Esophagus muscularis mucosa (tissue), 3 donors: Measurements from ENCODE around the gene TMEM125.

Source experiments
- CTCF ChIP-seq, 3 experiments: fragments of 200-600 bp in 2 of 3; fragments of 450-650 bp in 1 of 3; sonication (generic) in 2 of 3; IDR thresholded peaks; one replicate each; pipeline ENCODE4 v1.5.1; 2017 to 2019; ENCODE audit warnings: antibody characterized with exemption in 3 of 3, mild to moderate bottlenecking in 2 of 3, moderate library complexity in 1 of 3
- EP300 ChIP-seq: sonication (generic); formaldehyde crosslinking; IDR thresholded peaks from one replicate; pipeline ENCODE4 v1.6.1; 2017; ENCODE audit warnings: antibody characterized with exemption

- TF ChIP-seq CTCF (IDR thresholded peaks at IDR 0.05) (no peak), EP300 (no peak)
Measured at GRCh38 chr1:43315963-43316737, 46.4 kb downstream of the TMEM125 start.
